ENCODE measurements around the gene SPATS2.

DNA sequence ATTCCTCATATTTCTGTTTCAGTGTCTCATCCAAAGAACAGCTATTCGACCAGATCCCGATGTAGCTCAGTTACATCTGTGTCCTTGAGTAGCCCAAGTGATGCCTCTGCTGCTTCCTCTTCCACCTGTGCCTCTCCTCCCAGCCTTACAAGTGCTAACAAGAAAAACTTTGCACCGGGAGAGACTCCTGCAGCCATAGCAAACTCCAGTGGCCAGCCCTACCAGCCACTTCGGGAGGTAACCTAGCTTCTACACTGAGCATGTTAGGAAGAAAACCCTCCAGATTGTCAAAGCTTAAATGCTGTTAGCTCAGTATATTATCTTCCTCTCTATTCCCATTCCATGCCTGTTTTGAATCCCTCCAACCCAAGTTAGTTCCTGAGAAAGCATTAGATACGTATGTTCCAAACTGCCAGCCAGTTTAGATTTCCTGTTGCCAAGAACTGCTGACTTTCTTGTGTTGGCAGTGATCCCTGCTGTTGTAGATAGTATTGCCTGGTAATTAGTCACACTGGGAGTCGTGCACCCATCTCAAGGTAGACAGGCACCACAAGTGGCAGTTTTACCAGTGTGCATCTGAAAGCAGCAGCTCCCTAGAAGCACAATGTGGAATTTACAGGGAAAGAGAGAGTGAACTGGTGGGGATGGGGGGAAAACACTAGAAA is 157.5 kb downstream of the SPATS2 start:
- TF ChIP-seq, protein P1, sequence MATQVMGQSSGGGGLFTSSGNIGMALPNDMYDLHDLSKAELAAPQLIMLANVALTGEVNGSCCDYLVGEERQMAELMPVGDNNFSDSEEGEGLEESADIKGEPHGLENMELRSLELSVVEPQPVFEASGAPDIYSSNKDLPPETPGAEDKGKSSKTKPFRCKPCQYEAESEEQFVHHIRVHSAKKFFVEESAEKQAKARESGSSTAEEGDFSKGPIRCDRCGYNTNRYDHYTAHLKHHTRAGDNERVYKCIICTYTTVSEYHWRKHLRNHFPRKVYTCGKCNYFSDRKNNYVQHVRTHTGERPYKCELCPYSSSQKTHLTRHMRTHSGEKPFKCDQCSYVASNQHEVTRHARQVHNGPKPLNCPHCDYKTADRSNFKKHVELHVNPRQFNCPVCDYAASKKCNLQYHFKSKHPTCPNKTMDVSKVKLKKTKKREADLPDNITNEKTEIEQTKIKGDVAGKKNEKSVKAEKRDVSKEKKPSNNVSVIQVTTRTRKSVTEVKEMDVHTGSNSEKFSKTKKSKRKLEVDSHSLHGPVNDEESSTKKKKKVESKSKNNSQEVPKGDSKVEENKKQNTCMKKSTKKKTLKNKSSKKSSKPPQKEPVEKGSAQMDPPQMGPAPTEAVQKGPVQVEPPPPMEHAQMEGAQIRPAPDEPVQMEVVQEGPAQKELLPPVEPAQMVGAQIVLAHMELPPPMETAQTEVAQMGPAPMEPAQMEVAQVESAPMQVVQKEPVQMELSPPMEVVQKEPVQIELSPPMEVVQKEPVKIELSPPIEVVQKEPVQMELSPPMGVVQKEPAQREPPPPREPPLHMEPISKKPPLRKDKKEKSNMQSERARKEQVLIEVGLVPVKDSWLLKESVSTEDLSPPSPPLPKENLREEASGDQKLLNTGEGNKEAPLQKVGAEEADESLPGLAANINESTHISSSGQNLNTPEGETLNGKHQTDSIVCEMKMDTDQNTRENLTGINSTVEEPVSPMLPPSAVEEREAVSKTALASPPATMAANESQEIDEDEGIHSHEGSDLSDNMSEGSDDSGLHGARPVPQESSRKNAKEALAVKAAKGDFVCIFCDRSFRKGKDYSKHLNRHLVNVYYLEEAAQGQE (IDR thresholded peaks at IDR 0.05; ENCODE audit: insufficient read depth in 1 of 2, low read depth in 2 of 2, low read length in 2 of 2): no peak
- no peak for TF ChIP-seq SIN3A (IDR thresholded peaks at IDR 0.05; ENCODE audit: borderline replicate concordance, insufficient read depth, low read length)

Measured in PFSK-1 (cell line).